GM19324 (cell line): Measurements from ENCODE around the gene TYMS.
A peak's percentile ranks its signal among the peaks of the same experiment; 100 is the strongest.

Source experiments
- ATAC-seq: cut with Tn5 transposase; IDR thresholded peaks from one replicate; pipeline ENCODE4 v1.9.1; 2021; ENCODE audit warnings: mild to moderate bottlenecking, moderate library complexity; ENCODE audit not compliant: unreplicated experiment, low FRiP score

Gene TYMS

GRCh38 chr18:710418-711300, 53.2 kb downstream of the TYMS start:
- no peak for ATAC-seq

- peak; percentile 4 for ATAC-seq
Measured at GRCh38 chr18:711310-711656, 53.8 kb downstream of the TYMS start.

GRCh38 chr18:711657-712400, 54.4 kb downstream of the TYMS start:
- ATAC-seq: peak; percentile 71

GRCh38 chr18:712401-713134, 55.1 kb downstream of the TYMS start, which contains the start of gene ENOSF1:
Gene ENOSF1 (minus strand): TSS chr18:712630. CDS start chr18:712587, 43 bp downstream.
- ATAC-seq: peak; percentile 81

- ATAC-seq: no peak
Measured at GRCh38 chr18:713135-713490, 55.7 kb downstream of the TYMS start.

- ATAC-seq: no peak
Measured at GRCh38 chr18:715626-716025, 58.2 kb downstream of the TYMS start.

GRCh38 chr18:717003-717402, 59.5 kb downstream of the TYMS start:
- ATAC-seq: no peak
